ENCODE data around the gene GPM6B.
A peak's percentile ranks its signal among the peaks of the same experiment; 100 is the strongest.

The GPM6B gene

DNA sequence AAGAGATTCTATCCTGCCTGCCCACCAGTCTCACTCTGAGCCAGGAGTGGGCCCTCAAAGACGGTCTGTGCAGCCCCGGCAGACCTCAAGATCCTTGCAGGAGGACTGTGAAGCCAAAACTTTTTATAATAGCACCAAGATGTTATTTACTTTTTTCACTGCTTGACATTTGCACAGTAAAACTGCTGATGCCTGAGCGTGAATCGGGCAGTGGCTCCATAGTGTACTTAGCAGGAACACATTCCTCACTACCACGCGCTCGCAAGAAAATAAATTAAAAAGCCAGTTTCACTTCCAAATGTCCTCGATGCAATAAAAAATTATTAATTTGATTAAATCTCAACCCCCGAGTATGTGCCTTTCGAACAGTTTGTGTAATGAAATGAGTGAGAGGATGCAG, 22.5 kb downstream of the GPM6B start:
- Mint-ChIP-seq H3K4me3 (no peak overlapping the region), H3K27me3 (peaks cover 2% of the 10 kb centered on the region), H3K9me3 (no peaks in the 10 kb centered on the region), H3K4me1 (no peaks in the 10 kb centered on the region), H3K27ac (no peak overlapping the region), H3K36me3 (ENCODE audit: low read depth) (no peaks in the 10 kb centered on the region)
- ATAC-seq = no peak
- DNase-seq = no peak

DNA sequence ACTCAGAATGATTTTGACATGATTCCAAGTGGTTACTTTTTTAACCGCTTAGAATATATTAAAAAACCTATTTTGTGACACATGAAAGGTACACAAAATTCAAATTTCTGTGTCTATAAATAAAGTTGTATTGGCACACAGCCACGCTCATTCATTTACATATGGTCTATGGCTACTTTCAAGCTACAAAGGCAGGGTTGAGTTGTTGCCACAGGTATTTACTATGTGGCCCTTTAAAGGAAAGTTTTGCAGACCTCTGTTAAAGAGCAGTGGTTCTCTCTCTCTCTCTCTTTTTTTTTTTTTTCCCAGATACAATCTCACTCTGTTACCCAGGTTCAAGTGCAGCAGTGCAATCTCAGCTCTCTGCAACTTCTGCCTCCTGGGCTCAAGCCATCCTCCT, 23.0 kb downstream of the GPM6B start:
- Mint-ChIP-seq H3K9me3 (no peaks in the 10 kb centered on the region), H3K27ac (no peak overlapping the region), H3K36me3 (ENCODE audit: low read depth) (no peaks in the 10 kb centered on the region), H3K4me3 (no peak overlapping the region), H3K4me1 (no peaks in the 10 kb centered on the region), H3K27me3 (peaks cover 2% of the 10 kb centered on the region)
- ATAC-seq (no peak), DNase-seq (no peak)

DNA sequence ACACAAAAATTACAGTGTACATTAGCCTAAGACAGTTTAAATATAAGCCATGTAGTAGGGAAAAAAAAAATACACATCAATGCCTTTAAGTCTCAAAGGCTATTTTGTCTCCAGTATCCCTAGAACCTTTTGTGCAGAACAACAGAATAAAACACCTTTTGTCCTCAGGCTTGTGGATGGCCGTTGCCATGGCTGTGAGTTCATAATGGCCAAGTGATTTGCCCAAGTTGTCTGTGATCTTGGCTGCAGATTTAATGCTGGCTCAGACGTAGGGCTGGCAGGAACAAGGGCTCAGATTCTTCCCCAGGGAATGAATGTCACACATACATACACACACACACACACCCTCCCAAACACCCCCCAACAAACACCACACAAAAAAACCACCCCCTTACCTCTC, 25.3 kb downstream of the GPM6B start:
- Mint-ChIP-seq H3K9me3 (no peaks in the 10 kb centered on the region), H3K27ac (no peak overlapping the region), H3K4me1 (no peaks in the 10 kb centered on the region), H3K4me3 (no peak overlapping the region), H3K36me3 (ENCODE audit: low read depth) (no peaks in the 10 kb centered on the region), H3K27me3 (no peaks in the 10 kb centered on the region)
- ATAC-seq (no peak), DNase-seq (no peak)

DNA sequence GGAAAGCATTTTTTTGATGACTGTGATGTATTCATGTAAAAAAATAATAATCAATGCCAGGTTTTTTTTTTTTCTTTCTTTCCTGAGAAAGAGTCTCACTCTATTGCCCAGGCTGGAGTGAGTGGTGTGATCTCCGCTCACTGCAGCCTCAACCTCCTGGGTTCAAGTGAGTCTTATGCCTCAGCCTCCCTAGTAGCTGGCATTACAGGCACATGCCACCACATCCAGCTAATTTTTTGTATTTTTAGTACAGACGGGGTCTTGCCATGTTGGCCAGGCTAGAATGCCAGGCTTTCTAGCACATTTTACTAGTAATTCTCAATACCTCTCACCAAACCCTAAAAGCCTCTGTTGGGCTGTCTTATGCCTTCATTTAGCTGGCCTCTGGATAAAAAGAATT, 25.7 kb downstream of the GPM6B start:
- DNase-seq = no peak
- H3K4me1 Mint-ChIP-seq = no peaks in the 10 kb centered on the region

DNA sequence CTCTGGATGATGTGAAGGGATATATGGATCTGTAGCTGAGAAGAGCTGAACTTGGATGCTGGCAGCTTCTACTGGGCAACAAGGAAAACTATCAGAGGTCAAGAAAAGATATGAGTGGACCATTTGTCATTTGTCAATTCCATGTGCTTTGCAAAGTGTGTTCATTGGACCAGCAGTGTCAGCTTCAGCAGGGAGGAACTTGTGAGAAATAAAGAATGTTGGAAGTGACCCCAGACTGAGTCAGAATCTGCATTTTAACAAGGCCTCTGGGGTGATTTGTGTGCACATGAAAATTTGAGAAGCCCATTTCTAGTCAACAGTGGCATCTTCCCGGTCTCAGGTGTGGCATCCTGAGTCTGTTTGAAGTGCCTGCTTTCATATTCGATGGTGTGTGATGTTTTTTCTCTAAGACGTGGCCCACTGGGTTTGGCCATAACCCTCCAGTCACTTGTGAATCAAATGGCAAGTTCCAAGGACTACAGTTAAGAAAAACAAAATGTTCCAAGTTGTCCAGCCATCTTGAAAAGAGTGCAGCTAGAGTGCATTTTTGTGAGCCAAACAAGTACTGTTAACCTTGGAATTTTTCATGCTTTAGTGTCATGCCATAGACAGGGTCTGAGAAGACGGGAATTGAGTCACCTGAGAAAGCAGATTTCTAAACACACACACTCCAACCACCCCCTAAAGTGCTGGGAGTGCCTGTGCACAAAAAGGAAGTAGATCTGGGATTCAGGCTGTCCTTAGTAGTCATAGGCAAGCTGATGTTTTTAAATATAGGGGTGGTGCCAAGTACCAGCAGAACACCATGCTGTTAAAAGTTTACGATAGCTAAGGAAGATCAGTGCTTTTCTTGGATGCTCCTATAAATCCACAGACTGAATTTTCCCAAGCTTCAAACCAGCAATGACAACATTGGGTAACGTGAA, 26.4 kb downstream of the GPM6B start:
- Mint-ChIP-seq H3K4me3 (no peak overlapping the region), H3K4me1 (no peaks in the 10 kb centered on the region), H3K27ac (no peak overlapping the region), H3K9me3 (no peaks in the 10 kb centered on the region), H3K27me3 (no peaks in the 10 kb centered on the region), H3K36me3 (ENCODE audit: low read depth) (no peaks in the 10 kb centered on the region)
- ATAC-seq (no peak), DNase-seq (no peak)

More for the DNA sequence above, 25.7 kb downstream of the GPM6B start:
- Mint-ChIP-seq H3K9me3 (no peaks in the 10 kb centered on the region), H3K36me3 (ENCODE audit: low read depth) (no peaks in the 10 kb centered on the region), H3K4me3 (no peak overlapping the region), H3K27me3 (no peaks in the 10 kb centered on the region), H3K27ac (no peak overlapping the region)
- ATAC-seq = no peak

DNA sequence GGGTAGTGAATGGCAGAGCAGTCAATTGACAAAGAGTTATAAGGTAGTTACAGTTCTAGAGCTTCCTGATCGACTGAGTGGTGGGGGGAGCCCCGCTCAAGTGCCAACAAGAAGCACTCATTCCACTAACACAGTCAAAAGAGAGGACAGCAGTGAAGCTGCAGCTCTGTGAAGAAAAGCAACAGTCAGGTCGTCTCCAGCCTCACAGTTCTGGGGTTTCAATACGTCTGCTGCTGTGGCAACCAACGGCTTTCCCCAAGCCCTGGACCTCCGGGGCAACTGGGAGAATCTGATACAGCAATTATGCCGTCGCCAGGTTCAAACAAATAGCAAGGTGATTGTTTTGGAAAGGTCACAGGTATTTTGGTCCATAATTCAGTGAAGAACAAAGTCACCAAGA, 30.8 kb downstream of the GPM6B start:
- no peak overlapping the region for H3K27ac Mint-ChIP-seq
- no peaks in the 10 kb centered on the region for H3K4me1 Mint-ChIP-seq
- ATAC-seq = no peak
- H3K36me3 Mint-ChIP-seq (ENCODE audit: low read depth) = no peaks in the 10 kb centered on the region
- H3K27me3 Mint-ChIP-seq = no peaks in the 10 kb centered on the region
- DNase-seq = no peak
- no peak overlapping the region for H3K4me3 Mint-ChIP-seq
- H3K9me3 Mint-ChIP-seq = no peaks in the 10 kb centered on the region

DNA sequence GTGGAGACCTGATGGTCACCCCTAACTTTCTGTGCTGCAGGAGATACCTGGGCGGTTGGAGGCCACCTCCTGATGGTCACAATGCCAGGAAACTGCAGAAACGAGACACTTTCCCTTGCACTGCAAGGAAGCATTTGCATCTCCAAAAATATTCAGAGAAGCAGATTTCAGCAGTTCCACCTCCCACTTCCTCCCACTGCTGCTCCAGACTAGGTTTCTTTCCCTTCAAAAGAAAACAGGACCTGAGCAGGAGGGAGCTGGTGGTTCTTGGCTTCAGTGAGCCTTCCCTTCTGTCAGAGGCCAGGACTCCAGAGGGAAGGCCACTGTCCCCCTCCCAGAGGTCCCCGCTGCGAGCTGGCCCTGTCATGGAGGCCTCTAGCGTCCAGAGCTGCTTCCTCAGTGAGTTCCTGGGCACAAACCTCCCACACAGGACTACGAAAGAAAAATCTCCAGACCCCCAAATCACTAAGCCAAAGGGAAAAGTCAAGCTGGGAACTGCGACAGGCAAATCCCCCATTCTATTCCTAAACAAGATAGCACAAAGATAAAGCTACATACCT, 35.9 kb downstream of the GPM6B start:
- H3K4me1 Mint-ChIP-seq = peaks cover 8% of the 10 kb centered on the region
- H3K27ac Mint-ChIP-seq = no peak overlapping the region
- H3K36me3 Mint-ChIP-seq (ENCODE audit: low read depth) = peaks cover under 1% of the 10 kb centered on the region
- no peaks in the 10 kb centered on the region for H3K27me3 Mint-ChIP-seq
- no peak for ATAC-seq
- no peak overlapping the region for H3K4me3 Mint-ChIP-seq
- H3K9me3 Mint-ChIP-seq = no peaks in the 10 kb centered on the region
- no peak for DNase-seq

DNA sequence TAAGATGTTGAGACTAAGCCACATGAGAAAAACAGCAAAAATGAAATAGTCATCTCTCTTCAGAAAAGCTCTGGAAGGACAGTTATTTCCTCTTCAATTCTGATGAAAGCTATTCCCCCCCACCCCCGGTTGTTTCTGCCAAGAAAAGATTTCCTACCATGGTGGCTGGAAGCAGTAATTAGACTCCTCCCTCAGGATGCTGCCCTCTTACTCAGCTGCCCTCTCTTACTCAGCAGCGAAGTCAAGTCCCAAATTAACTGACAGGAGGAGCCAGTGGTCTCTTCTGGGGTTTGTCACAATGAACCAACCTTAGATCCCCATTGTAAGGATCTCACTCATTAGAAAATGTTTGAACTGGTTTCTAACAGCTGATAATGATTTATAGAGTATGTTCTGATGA, 38.0 kb downstream of the GPM6B start:
- H3K27me3 Mint-ChIP-seq = no peaks in the 10 kb centered on the region
- H3K4me1 Mint-ChIP-seq = peaks cover 8% of the 10 kb centered on the region
- no peaks in the 10 kb centered on the region for H3K9me3 Mint-ChIP-seq
- DNase-seq (no peak), ATAC-seq (peak; percentile 49)
- H3K4me3 Mint-ChIP-seq = no peak overlapping the region
- peak overlapping the region; percentile 27 for H3K27ac Mint-ChIP-seq
- peaks cover 4% of the 10 kb centered on the region for H3K36me3 Mint-ChIP-seq (ENCODE audit: low read depth)

DNA sequence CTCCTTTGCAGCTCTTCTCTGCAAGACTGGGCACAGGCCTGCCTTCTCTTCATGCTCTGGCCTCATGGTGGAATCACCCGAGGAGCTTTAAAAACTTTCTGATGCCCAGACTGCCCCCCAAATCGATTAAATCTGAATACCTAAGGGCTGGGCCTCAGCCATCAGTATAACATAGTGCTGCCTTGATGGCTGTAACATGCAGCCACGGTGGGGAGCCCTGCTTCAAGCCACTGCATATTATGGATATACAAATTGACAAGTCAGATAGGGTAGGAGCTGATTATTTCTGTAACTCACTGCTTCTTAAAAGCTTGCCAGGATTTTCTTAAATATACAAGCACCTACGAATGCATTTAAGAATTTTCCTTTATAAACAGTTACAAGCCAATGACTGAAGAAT, 40.5 kb downstream of the GPM6B start:
- peaks cover 10% of the 10 kb centered on the region for H3K36me3 Mint-ChIP-seq (ENCODE audit: low read depth)
- H3K4me3 Mint-ChIP-seq = no peak overlapping the region
- no peak for ATAC-seq
- H3K9me3 Mint-ChIP-seq = no peaks in the 10 kb centered on the region
- no peaks in the 10 kb centered on the region for H3K27me3 Mint-ChIP-seq
- no peak overlapping the region for H3K27ac Mint-ChIP-seq
- peaks cover 8% of the 10 kb centered on the region for H3K4me1 Mint-ChIP-seq
- no peak for DNase-seq

DNA sequence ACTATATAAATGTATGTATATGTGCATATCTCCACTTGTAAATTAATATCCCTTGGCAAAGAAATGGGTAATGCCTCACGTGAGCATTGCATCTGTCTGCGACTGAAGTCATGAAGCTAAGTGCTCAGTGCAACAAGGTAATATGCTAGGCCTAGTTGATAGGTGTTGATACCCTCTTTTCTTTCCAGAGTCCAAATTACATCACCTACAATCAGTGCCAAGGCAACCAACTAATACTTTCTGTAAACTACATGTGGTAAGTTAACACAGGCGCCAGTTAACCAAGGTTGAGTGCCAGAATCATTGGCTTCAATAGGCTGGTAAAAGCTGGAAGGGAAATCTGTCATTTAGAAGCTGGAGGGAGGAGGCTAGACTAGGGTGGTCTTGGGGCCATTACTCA, 41.1 kb downstream of the GPM6B start:
- Mint-ChIP-seq H3K4me3 (no peak overlapping the region), H3K27ac (no peak overlapping the region), H3K9me3 (no peaks in the 10 kb centered on the region), H3K27me3 (no peaks in the 10 kb centered on the region), H3K4me1 (peaks cover 8% of the 10 kb centered on the region), H3K36me3 (ENCODE audit: low read depth) (peaks cover 10% of the 10 kb centered on the region)
- no peak for DNase-seq
- no peak for ATAC-seq

DNA sequence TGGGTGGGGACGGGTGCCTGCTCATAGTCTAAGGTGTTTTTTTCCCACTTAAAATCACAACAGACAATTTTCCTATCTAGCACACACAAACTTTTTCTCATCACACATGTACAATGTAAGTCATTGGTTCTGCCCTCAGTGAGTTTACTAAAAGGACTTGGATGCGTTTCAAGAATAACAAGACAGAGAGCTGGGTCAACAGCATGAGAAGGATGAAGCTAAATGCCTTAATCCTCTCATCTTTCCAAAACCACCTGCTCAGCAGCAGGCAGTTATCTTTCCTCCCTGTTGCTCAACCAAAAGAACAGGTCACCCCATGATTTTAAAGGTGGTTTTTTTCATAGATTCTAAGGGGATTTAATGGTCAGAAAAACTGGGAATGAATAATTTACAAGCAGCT, 42.2 kb downstream of the GPM6B start:
- no peaks in the 10 kb centered on the region for H3K27me3 Mint-ChIP-seq
- no peak overlapping the region for H3K4me3 Mint-ChIP-seq
- no peak for DNase-seq
- H3K27ac Mint-ChIP-seq = no peak overlapping the region
- no peak for ATAC-seq
- H3K9me3 Mint-ChIP-seq = no peaks in the 10 kb centered on the region
- H3K36me3 Mint-ChIP-seq (ENCODE audit: low read depth) = peaks cover 15% of the 10 kb centered on the region
- peaks cover 16% of the 10 kb centered on the region for H3K4me1 Mint-ChIP-seq

DNA sequence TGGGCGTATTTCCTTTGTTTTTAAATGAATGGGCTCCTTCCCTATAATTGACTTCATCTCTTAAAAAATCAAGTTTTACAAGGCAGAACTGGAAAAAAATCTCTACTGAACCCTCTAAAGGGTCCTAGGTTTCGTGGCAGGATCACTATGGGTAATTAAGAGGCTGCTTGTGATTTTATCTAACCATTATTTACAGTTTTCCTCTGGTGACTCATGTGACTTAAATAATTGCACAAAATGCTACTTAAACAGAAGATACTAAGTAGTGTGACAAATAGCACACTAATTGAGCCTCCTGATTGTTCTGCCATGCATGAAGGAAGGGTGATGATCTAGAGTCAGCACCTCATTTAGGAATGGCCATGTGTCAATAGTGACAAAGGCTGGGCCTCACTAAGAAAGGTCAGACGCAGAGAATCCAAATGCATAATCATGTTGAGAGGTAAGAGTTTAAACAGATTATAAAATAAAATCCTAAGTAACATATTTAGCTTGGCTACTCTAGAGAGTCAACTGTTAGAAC, 46.8 kb downstream of the GPM6B start:
- no peak for ATAC-seq
- H3K27ac Mint-ChIP-seq = no peak overlapping the region

DNA sequence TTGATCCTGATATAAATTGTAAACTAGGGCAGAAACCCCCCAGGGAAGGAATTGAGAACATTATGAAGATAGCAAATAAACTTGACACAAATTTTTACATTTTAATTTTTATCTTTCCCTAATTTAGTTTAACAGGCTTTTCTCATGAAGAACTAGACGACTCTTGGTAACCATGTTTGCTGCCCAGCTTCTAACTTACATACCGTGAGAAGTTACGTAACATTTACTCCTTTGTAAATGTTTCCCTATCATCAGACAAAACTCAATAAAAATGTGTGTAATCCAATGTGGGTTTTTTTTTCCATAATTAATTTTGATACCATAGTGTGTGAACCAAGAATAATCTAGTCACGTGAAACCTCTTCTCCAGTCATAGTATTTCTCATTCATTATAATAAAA, 48.0 kb downstream of the GPM6B start:
- no peak for ATAC-seq
- Mint-ChIP-seq H3K27ac (no peak overlapping the region), H3K4me1 (peaks cover 8% of the 10 kb centered on the region), H3K36me3 (ENCODE audit: low read depth) (peaks cover 24% of the 10 kb centered on the region), H3K27me3 (no peaks in the 10 kb centered on the region), H3K9me3 (no peaks in the 10 kb centered on the region), H3K4me3 (no peak overlapping the region)
- DNase-seq = no peak

More for the DNA sequence above, 46.8 kb downstream of the GPM6B start:
- H3K27me3 Mint-ChIP-seq = no peaks in the 10 kb centered on the region
- peaks cover 21% of the 10 kb centered on the region for H3K36me3 Mint-ChIP-seq (ENCODE audit: low read depth)
- H3K9me3 Mint-ChIP-seq = no peaks in the 10 kb centered on the region
- H3K4me1 Mint-ChIP-seq = peaks cover 8% of the 10 kb centered on the region
- no peak overlapping the region for H3K4me3 Mint-ChIP-seq
- DNase-seq = no peak

DNA sequence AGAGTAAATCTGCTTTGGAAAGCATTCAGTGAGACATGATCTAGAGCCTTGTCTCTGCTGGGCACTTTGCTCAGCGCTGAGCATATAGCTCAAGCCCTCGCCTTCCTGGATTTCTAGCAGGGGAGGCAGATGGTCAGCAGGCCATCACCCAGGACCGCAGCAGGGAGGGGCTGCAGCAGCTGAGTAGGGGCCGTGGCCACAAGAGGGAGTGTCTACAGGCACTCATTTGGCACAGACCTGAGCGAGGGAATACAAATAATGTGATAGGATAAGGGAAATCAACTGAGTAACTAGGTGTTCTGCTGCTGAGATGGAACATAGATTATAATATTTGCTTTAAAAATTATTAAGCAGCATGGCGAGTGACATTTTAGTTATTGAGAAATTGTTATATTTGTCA, 52.1 kb downstream of the GPM6B start:
- DNase-seq (no peak), ATAC-seq (no peak)
- Mint-ChIP-seq H3K36me3 (ENCODE audit: low read depth) (peaks cover 21% of the 10 kb centered on the region), H3K4me1 (peaks cover 13% of the 10 kb centered on the region), H3K27me3 (no peaks in the 10 kb centered on the region), H3K27ac (no peak overlapping the region), H3K4me3 (no peak overlapping the region), H3K9me3 (no peaks in the 10 kb centered on the region)

DNA sequence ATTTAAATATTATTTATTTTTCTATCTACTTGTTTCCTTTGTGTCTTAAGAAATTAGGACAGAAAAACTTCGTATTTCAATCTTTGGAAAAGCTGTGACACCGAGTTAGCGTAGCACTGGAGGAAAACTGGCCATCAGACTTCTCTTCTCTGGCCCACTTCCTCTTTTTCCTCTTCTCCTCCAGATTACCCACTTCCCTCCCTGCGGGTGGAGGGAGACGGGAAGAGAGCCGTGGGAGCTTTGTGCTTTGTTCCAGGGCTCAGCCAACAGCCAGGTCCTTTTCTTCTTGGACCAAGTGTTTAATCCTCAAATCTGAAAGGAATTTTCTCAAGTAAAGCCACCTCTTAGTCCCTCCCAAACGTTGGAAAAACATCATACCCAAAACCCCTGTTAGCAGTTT, 52.6 kb downstream of the GPM6B start:
- Mint-ChIP-seq H3K4me3 (no peak overlapping the region), H3K27ac (no peak overlapping the region), H3K4me1 (peaks cover 16% of the 10 kb centered on the region), H3K36me3 (ENCODE audit: low read depth) (peaks cover 20% of the 10 kb centered on the region), H3K9me3 (no peaks in the 10 kb centered on the region), H3K27me3 (no peaks in the 10 kb centered on the region)
- ATAC-seq (no peak), DNase-seq (no peak)
